Activated CD8-positive, alpha-beta memory T cell treated with anti-CD3 and anti-CD28 coated beads, Interleukin-2, amount 10 ng/mL, durations not matched to agents 7 days and 5 days (primary cell): ENCODE data around the gene LSP1. TPM values are rescaled to one million over a fixed set of nuclear protein-coding genes. Genes with fewer than 3 reads are reported as not detected.
A peak's percentile ranks its signal among the peaks of the same experiment; 100 is the strongest.
"Not testable (repeated sequence)": the region's sequence is repeated elsewhere in the genome, so short reads cannot be mapped to it uniquely, and the experiment has no call there.

ENCODE experiments used
- ATAC-seq: fragments of 150-1000 bp; cut with Tn5 transposase; one replicate; pipeline ENCODE4 v1.10.0; 2021; ENCODE audit warnings: moderate library complexity
- CTCF ChIA-PET: fragments of 350-600 bp; sonication (Branson Sonifier 250); formaldehyde crosslinking; loops from one replicate; lab custom pipeline; 2021; ENCODE audit warnings: antibody characterized with exemption; lab: Charles Lee
- DNase-seq: peaks from one replicate; pipeline ENCODE4 v3.0.0-alpha.2; 2020
- H3K27ac Mint-ChIP-seq: one replicate; pipeline ENCODE4 v1.8.0; 2021; ENCODE audit warnings: mild to moderate bottlenecking, mixed read lengths
- H3K27me3 Mint-ChIP-seq: one replicate; pipeline ENCODE4 v1.8.0; 2021; ENCODE audit warnings: mixed read lengths
- H3K36me3 Mint-ChIP-seq: one replicate; pipeline ENCODE4 v1.8.0; 2021; ENCODE audit warnings: mild to moderate bottlenecking, mixed read lengths
- H3K4me1 Mint-ChIP-seq: one replicate; pipeline ENCODE4 v1.8.0; 2021; ENCODE audit warnings: mixed read lengths
- H3K4me3 Mint-ChIP-seq: one replicate; pipeline ENCODE4 v1.8.0; 2021; ENCODE audit warnings: mild to moderate bottlenecking, moderate library complexity, mixed read lengths
- H3K9me3 Mint-ChIP-seq: one replicate; pipeline ENCODE4 v1.8.0; 2022; ENCODE audit warnings: low read depth, mixed read lengths
- total RNA-seq, 2 experiments: library from RNA; stranded (reverse); gene quantifications; one replicate each; pipeline ENCODE4 v1.2.3, GENCODE V29; 2021

Gene LSP1
- total RNA-seq, 2 experiments from 2014 or later: 574 to 702 TPM

DNA sequence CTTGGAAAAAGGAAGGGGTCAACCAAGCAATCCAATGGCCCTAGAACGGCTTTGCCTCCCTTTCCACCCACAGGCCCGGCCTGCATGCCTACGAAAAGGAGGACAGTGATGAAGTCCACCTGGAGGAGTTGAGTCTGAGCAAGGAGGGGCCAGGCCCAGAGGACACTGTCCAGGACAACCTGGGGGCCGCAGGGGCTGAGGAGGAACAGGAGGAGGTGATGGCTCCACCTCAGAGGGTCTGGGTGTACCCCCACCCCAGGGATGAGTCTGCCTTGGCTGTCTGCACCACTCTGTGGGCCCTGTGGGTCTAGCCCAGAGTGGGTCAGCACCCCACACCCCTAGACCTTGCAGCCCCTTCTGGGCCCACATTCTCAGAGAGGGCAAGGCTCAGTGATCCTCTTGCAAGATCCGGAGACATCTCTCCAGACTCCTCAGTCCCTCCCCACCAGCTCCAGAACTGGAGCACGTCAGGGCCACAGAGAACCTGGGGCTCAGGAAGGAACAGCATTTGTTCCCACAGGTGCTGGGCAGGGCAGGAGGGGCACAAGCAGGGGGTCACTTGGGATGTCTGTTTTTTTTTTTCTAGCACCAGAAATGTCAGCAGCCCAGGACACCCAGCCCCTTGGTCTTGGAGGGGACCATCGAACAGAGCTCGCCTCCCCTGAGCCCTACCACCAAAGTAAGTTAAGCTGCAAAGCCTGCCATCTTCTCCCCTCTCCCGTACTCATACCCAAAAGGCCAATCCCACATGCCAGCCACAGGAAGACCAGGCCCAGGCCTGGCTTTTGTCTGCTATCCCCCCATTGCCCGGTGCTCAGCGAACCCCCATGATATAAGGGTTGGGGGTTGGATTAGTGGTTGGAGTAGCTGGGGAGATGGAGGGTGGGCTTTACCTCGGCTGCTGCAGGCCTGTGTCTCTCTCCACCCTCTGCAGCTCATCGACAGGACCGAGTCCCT, 30.7 kb downstream of the LSP1 start:
- Mint-ChIP-seq H3K4me3 (no peak overlapping the region), H3K9me3 (no peaks in the 10 kb centered on the region), H3K4me1 (peaks cover 15% of the 10 kb centered on the region), H3K36me3 (peaks cover 6% of the 10 kb centered on the region), H3K27me3 (no peaks in the 10 kb centered on the region), H3K27ac (no peak overlapping the region)
- DNase-seq (no peak), ATAC-seq (no peak)
- CTCF ChIA-PET: interaction anchor here (0.9 to 3.2 kb wide), 12 partner anchors 8 to 117 kb away, joined by 3 to 69 read pairs (median 10); partner anchors contain the start of genes LSP1, MRPL23, PRR33 and TNNI2

DNA sequence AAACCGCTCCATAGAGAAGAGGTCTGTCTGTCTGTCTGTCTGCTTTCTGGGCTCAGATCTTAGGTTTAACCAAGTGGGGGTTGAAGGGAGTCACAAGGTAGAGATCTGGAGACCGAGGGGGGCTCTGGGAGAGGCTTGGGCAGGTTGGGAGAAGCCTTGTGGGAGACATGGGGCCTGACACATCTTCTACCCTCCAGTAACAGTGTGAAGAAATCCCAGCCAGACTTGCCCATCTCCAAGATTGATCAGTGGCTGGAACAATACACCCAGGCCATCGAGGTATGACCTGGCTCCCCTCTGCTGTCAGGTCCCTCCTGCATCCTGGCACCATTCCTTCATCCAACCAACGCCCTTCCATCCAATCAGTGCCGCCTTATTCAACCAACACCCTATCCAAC, 31.4 kb downstream of the LSP1 start:
- Mint-ChIP-seq H3K9me3 (no peaks in the 10 kb centered on the region), H3K4me1 (peaks cover 20% of the 10 kb centered on the region), H3K36me3 (peaks cover 10% of the 10 kb centered on the region), H3K27ac (no peak overlapping the region), H3K27me3 (no peaks in the 10 kb centered on the region), H3K4me3 (no peak overlapping the region)
- DNase-seq: no peak
- CTCF ChIA-PET: interaction anchor here (0.9 to 3.2 kb wide), 3 partner anchors 30 to 63 kb away, joined by 3 to 28 read pairs (median 3); partner anchors contain the start of gene MRPL23
- no peak for ATAC-seq

DNA sequence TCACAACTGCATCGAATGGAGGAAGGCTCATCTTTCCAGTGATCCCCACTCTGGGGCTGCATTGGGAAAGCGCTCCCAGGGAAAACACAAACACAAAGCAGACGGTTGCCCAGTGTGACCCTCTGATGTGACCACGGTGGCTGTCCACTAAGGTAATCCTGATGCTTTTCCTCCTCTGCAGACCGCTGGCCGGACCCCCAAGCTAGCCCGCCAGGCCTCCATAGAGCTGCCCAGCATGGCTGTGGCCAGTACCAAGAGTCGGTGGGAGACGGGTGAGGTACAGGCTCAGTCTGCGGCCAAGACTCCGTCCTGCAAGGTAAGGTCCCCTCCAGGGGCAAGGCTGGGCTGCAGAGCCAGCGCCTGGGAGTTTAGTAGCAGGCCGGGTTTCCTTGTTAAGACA, 33.7 kb downstream of the LSP1 start:
- H3K9me3 Mint-ChIP-seq, H3K4me3 Mint-ChIP-seq, H3K27ac Mint-ChIP-seq, ATAC-seq, CTCF ChIA-PET, DNase-seq, H3K36me3 Mint-ChIP-seq, H3K27me3 Mint-ChIP-seq: not testable (repeated sequence)
- H3K4me1 Mint-ChIP-seq: peaks cover 25% of the 10 kb centered on the region

DNA sequence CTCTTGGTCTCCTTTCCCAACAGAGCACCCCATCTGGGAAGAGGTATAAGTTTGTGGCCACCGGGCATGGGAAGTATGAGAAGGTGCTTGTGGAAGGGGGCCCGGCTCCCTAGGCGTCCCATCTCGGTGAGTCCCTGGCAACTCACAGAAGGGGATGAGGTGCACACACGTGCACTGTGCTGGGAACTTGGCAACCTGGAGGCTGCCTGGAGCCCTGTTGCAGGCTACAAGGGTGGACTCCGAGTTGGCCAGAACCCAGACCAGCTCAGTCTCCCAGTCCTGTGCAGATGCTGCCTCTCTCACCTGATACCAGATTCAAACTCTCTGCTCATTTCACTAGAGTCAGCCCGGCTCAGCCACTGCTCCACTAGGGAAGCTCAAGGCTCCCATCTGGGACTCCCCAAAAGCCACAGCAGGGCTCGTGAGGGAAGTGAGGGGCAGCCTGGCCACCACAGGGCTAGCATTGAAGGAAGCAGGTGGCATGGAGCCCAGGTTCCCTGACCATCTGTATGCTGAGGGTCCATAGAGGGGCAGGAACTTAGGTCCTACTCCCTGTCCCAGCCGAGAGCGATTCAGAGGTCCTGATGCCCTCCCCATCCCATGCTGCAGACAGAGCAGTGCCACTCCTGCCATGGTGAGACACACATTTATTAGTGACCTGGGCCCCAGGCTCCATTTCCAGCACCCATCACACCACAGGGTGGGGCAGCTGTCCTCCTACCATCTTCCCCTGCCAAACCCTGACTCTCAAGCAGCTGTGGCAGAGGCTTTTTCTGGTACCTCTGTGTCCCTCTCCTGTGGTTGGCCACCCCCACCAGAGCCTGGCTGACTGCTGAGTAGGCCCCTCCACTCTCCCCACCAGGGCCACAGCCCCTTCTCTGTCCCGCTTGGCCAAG, 34.8 kb downstream of the LSP1 start:
- H3K4me1 Mint-ChIP-seq: peaks cover 25% of the 10 kb centered on the region
- peaks cover 12% of the 10 kb centered on the region for H3K36me3 Mint-ChIP-seq
- DNase-seq: no peak
- no peak for ATAC-seq
- no peaks in the 10 kb centered on the region for H3K9me3 Mint-ChIP-seq
- H3K4me3 Mint-ChIP-seq: no peak overlapping the region
- CTCF ChIA-PET: interaction anchor here (1.1 to 1.9 kb wide), 5 partner anchors 11 to 235 kb away, joined by 3 to 9 read pairs (median 4); no protein-coding TSS in a partner anchor
- H3K27me3 Mint-ChIP-seq: no peaks in the 10 kb centered on the region
- peak overlapping the region; percentile 88 for H3K27ac Mint-ChIP-seq

DNA sequence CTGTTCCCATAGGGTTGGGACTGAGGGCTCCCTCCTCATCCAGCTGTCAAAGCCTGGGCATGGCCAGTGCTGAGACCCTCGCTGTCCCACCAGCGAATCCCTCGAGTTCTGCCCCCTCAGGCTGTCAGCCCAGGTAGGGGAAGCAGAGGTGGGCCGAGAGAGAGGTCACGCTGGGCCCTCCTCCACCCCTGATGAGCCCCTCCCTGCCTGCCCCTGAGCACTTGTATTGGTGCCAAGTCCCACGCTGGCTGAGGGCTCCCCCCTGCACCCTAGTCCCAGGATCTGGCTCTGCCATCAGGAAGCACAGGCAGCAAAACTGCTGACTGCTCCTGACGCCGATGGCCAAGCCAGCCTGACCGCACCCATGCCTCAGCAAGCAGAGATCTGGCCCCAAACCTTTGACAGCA, 35.5 kb downstream of the LSP1 start:
- peaks cover 27% of the 10 kb centered on the region for H3K4me1 Mint-ChIP-seq
- CTCF ChIA-PET: interaction anchor here (0.7 to 4.5 kb wide), 9 partner anchors 12 to 236 kb away, joined by 3 to 23 read pairs (median 5); partner anchors contain the start of genes TNNI2 and TNNT3
- H3K27ac Mint-ChIP-seq: peak overlapping the region; percentile 88
- H3K9me3 Mint-ChIP-seq: no peaks in the 10 kb centered on the region
- DNase-seq (no peak), ATAC-seq (no peak)
- H3K4me3 Mint-ChIP-seq: no peak overlapping the region
- H3K27me3 Mint-ChIP-seq: no peaks in the 10 kb centered on the region
- peaks cover 13% of the 10 kb centered on the region for H3K36me3 Mint-ChIP-seq

DNA sequence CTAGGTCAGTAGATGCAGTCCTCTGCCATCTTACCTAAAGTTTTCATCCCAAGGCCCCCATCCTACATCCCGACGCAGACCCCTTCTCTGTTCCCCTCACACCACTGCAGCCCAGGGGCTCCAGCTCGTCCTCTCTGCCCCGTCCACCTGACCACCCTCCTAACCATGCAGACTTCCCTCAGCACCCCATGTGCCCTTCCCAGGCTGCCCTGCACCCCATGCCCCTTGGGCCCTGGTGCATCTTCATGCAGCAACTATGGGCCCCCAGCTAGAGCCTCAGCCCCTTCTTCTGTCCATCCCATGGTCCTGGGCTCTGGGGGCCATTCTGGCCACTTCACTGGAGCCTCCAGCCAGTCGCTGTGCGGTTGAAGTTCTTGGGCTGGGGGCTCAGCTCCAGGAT, 35.9 kb downstream of the LSP1 start:
- no peak for DNase-seq
- H3K4me3 Mint-ChIP-seq: peak overlapping the region; percentile 15
- no peaks in the 10 kb centered on the region for H3K27me3 Mint-ChIP-seq
- peak; percentile 35 for ATAC-seq
- H3K9me3 Mint-ChIP-seq: no peaks in the 10 kb centered on the region
- CTCF ChIA-PET: interaction anchor here (0.6 to 4.5 kb wide), 8 partner anchors 12 to 236 kb away, joined by 3 to 23 read pairs (median 6); partner anchors contain the start of genes TNNI2 and TNNT3
- peaks cover 13% of the 10 kb centered on the region for H3K36me3 Mint-ChIP-seq
- H3K4me1 Mint-ChIP-seq: peaks cover 31% of the 10 kb centered on the region
- peak overlapping the region; percentile 88 for H3K27ac Mint-ChIP-seq

DNA sequence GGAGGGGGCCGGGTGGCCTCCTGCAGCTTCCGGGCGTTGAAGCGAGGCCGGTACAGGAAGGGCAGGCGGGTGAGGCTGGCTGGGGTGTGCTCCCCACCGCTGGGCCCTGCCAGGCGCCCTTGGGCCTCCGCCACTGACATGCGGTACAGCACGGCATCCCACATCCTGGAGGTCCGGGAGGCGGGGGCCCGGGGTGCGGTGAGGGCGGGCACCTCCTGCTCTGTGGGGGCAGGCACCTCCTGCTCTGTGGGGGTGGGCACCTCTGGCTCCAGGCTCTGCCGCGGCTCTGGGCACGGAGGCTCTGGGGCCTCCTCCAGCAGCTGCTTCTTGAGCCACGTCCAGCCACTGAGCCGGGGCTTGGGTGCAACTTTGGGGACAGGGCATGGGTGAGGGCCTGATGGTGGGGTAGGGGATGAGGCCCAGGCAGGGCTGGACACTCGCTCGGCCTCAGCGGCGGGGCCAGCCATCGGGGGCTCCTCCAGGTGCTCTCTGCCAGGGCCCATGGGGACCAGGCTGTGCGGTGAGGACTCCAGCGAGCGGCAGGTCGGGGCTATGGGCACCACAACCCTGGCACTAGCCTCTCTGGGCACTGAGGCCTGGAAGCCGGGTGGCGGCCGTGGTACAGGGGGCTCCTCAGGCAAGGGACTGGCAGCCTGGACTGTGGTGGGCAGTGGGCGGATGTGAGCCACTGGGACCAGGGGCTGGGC, 36.5 kb downstream of the LSP1 start:
- peak overlapping the region; percentile 15 for H3K4me3 Mint-ChIP-seq
- no peaks in the 10 kb centered on the region for H3K27me3 Mint-ChIP-seq
- CTCF ChIA-PET: interaction anchor here (0.6 to 4.5 kb wide), 9 partner anchors 13 to 237 kb away, joined by 3 to 23 read pairs (median 6); partner anchors contain the start of genes TNNI2 and TNNT3
- no peaks in the 10 kb centered on the region for H3K9me3 Mint-ChIP-seq
- DNase-seq (peak; percentile 90), ATAC-seq (peak; percentile 81)
- peaks cover 12% of the 10 kb centered on the region for H3K36me3 Mint-ChIP-seq
- H3K4me1 Mint-ChIP-seq: peaks cover 31% of the 10 kb centered on the region
- H3K27ac Mint-ChIP-seq: peak overlapping the region; percentile 88

DNA sequence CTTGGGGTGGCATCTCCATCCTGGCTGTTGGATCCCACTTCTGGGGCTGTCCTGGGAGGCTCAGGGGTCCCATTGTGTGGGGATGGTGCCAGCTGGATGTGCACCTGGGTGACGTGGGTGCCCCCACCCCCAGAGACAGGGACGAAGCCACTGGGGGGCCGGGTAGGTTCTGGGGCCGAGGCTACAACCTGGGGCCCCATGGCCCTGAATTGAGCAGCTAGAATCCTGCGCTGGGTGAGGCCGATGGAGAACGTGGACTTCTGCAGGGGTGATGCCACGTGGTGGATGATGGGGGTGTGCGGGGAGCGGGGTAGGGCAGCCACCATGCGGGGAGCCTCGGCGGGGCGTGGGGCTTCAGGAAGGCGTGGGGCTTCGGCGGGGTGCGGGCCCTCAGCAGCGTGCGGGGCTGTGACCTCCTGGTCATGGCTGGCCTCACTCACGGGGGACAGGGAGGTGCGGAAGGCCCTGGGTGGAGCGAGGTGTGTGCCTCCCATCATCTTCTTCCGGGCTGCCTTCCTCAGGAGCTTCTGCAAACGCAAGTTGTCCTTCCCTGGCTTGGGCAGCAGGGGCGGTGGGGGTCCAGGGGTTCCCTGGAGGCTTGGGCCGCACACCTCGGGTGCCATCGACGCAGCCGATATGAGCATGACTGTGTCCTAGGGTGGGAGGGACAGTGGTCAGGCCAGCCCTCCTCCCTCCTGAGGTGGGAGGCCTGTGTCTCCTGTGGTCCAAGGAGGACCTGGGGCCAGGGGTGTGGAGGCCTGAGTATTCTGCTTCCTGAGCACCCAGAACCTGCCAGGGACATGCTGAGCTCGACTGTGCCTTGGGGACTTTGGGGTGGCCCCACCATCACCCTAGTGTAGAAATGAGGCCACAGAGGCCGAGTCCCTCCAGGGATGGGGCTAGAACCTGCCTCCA, 37.3 kb downstream of the LSP1 start:
- ATAC-seq (no peak), DNase-seq (no peak)
- Mint-ChIP-seq H3K36me3 (peaks cover 12% of the 10 kb centered on the region), H3K9me3 (no peaks in the 10 kb centered on the region), H3K27ac (peak overlapping the region; percentile 30), H3K27me3 (no peaks in the 10 kb centered on the region), H3K4me3 (peak overlapping the region; percentile 5), H3K4me1 (peaks cover 31% of the 10 kb centered on the region)
- CTCF ChIA-PET: interaction anchor here (1.6 to 4.5 kb wide), 5 partner anchors 8 to 196 kb away, joined by 4 to 23 read pairs (median 8); partner anchors contain the start of gene TNNT3

DNA sequence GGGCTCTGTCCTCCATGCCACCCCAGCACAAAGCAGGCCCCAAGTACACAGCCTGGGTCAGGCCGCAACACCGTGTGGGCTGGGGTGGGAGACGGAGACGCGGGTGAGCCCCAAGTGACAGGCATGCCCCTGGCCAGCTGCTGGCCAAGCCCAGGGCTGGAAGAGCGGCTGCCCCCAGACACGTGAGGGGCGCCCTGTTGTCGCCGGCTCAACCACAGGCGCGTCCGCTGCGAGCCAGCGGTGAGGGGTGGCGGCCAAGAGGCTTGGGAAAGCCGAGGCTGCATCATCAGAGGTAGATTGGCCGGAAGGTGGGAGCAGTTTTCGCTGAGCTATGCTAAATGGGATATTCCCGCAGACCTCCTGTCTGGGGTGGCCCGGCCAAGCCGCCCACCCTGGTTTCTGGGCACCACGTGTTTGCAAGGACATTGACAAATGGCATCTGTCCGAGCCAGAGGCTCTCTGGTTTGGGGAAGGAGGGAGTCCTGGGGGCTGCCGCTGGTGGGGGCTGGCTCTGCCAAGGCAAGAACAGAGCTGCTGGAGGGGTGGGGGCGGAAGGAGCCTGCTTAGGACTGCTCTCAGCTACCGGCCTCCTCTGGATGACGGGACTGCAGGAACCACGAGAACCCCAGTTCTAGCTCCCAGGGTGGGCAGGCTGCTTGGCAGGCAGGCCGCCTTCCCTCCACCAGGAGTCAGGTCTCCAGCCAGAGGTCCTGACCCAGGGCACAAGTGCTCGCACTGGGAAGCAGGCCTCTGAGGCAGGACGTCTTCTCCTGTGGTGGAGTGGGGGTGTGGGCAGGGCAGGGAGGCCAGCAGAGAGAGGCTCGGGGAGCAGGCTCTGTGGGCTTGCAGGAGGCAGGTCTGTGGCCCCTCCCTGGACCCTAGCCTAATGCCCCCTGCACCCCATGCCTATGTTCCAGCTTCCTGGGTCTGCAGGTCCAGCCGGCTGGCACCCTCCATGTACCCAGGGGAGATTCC, 38.3 kb downstream of the LSP1 start:
- Mint-ChIP-seq H3K4me1 (peaks cover 31% of the 10 kb centered on the region), H3K4me3 (no peak overlapping the region), H3K27ac (no peak overlapping the region), H3K9me3 (no peaks in the 10 kb centered on the region), H3K36me3 (peaks cover 12% of the 10 kb centered on the region), H3K27me3 (peaks cover 7% of the 10 kb centered on the region)
- ATAC-seq (no peak), DNase-seq (no peak)
- CTCF ChIA-PET: interaction anchor here (1.1 to 4.5 kb wide), 5 partner anchors 9 to 197 kb away, joined by 3 to 23 read pairs (median 6); partner anchors contain the start of gene TNNT3

DNA sequence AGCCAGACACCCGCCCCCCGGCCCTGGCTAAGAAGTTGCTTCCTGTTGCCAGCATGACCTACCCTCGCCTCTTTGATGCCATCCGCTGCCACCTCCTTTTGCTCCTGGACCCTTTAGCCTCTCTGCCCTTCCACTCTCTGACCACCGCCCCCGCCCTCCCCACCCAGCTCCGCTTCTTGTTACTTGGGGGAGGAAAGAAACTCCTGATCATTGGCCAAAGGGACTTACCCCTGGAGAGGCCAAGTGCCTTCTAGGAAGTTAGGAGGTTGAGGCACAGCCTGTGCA, 38.9 kb downstream of the LSP1 start, which contains the start of gene PRR33:
PRR33 (minus strand) TSS at position 65 of the 285 bp plus-strand sequence. CDS start 1,311 bp downstream, outside the sequence.
- Mint-ChIP-seq H3K36me3 (peaks cover 12% of the 10 kb centered on the region), H3K4me1 (peaks cover 31% of the 10 kb centered on the region), H3K27me3 (peaks cover 13% of the 10 kb centered on the region), H3K27ac (no peak within 1 kb of the TSS), H3K4me3 (no peak within 1 kb of the TSS), H3K9me3 (no peaks in the 10 kb centered on the region)
- ATAC-seq (no peak), DNase-seq (no peak)
- CTCF ChIA-PET: interaction anchor here (1.0 to 4.5 kb wide), 5 partner anchors 9 to 260 kb away, joined by 3 to 23 read pairs (median 4); partner anchors contain the start of gene TNNT3
